ENCODE data around the gene ICAM5.
"Not testable (repeated sequence)": the region's sequence is repeated elsewhere in the genome, so short reads cannot be mapped to it uniquely, and the experiment has no call there.

The ICAM5 gene

DNA sequence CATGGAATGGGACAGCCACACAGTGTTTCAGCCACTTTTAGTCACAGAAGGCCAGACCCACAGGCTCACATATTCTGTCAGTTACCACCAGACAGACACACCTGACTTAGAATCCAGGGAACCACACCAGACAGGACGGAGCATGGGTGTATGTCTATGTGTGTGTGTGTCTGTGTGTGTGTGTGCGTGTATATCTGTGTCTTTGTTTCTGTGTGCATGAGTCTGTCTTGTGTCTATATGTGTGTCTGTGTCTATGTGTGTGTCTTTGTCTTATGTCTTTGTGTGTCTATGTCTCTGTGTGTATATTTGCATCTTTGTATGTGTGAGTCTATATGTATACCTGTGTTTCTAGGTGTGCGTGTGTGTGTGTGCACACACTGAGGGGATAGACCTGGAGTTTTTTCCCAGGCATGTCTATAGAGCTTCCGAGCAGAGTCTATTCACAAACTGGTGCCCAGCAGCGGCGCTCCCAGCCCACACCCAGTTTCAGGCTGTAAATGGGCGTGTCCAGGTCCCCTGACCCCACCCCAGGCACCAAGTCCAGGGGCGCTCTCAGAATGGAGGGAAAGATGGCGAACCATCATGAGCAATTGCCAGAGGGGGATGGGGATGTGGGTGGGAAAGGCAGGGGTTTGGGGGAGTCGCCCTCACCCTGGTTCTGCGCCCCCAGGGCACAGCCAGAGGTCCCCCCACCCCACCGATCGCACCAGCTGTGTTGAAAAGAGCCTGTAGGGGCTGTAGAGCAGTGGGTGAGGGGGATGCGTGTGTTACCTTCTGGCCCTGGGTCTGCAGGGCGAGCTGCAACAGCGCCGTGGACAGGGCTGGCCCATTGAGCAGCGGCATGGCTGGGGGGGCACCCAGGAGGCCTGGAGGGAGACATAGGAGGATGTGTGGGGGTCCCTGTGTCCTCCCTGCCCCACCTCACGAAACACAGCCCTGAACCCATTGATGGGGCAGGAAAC is 32.4 kb downstream of the ICAM5 start:
- DNase-seq: no peak

- DNase-seq: no peak
Observed at GRCh38 chr19:10325732-10326131, 36.0 kb downstream of the ICAM5 start.

DNA sequence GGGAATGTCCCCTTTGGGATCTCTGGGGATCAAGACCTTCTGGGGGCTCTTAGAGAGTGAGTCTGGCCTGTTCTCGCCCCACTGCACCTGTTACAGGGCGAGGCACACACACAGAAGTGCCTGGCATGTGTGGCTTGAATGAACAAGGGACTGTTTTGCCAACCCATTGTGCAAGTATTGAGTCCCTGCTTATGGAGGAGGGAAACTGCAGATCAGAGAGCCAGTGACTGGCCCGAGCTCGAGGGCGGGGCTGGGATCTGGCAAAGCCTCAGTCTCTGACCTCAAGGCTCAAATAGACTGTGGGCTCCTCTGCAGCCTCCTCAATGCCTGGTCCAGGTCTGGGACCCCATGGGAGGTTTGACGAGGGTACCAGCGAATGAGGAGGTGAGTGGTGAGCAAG is 38.0 kb downstream of the ICAM5 start:
- no peak for DNase-seq

DNA sequence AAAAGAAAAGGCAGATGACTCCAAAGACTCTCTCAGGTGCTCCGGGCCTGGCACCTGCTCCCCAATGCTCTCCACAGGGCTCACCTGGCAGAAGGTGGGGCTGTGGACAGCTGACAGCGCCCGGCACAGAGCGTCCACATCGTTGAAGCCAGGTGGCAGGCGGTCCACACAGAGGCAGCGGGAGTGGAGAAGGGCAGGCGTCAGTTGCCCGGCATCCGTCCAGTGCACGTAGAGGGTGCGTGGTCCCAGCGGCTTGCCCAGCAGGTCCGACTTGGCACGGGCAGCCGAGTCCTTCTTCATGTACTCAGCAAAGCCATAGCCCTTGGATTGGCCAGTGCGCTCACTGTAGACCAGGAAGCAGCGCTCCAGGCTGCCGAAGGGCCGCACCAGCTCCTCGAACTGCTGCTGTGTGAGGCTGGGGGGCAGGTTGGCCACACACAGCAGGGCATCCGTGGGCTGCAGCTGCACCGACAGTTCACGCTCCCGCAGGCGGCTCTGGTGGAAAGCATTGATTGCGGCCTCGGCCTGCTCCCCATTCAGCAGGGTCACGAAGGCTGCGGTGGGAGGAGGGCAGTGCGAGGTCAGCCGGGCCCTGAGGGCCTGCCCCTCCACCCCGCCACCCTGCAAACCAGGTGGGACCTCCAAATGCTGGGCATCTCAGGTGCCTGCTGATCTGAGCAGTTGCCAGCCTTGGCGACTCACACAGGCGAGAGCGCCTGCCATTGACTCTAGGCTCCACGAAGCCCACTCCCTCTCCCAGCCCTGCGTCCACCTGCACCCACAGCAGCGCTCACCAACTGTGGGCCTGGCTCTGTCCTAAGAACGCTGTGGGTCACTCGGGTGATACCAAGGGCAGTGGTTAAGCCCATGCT is 39.0 kb downstream of the ICAM5 start:
- no peak for DNase-seq

- DNase-seq: no peak
Observed at GRCh38 chr19:10329555-10329954, 39.8 kb downstream of the ICAM5 start.

DNA sequence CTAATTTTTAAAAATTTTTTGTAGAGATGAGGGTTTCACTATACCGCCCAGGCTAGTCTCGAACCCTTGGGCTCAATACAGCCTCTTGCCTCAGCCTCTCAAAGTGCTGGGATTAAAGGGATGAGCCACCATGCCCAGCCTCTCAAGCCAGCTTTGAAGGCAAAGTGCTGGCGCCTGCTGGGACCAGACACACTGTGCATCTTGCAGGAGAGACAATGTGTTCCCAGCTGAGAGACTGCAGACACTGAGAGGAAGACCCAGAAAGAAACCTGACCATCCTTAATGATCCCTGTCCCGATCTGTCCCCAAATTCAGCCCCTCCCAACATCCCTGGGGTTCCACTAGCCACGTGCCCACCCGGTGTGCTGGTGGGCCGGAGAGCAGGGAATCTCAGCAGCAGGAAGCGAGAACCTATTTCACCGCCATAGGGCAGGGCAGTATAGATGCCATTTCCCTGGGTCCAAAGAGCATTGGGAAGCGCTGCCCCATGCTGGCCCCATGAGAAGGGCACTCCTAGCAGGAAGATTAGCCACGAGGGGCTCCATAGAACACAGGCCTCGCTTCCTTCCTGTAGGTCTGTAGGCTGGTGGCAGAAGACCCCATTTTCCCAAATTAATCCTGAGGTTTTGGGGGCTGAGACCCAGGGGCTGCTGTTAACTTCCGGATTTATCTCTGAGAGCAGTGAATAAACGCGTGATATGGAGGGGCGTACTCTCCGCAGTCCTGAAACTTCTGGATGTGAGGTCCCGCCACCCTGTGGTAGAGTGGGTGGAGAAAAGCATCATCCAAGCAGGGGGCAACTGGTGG is 42.6 kb downstream of the ICAM5 start:
- no peak for DNase-seq

GRCh38 chr19:10332965-10333757 is 43.4 kb downstream of the ICAM5 start, which contains the start of gene RAVER1:
Gene RAVER1 (minus strand): TSS chr19:10333529. CDS start chr19:10333507, 22 bp downstream.
- DNase-seq: peak; percentile 81

DNA sequence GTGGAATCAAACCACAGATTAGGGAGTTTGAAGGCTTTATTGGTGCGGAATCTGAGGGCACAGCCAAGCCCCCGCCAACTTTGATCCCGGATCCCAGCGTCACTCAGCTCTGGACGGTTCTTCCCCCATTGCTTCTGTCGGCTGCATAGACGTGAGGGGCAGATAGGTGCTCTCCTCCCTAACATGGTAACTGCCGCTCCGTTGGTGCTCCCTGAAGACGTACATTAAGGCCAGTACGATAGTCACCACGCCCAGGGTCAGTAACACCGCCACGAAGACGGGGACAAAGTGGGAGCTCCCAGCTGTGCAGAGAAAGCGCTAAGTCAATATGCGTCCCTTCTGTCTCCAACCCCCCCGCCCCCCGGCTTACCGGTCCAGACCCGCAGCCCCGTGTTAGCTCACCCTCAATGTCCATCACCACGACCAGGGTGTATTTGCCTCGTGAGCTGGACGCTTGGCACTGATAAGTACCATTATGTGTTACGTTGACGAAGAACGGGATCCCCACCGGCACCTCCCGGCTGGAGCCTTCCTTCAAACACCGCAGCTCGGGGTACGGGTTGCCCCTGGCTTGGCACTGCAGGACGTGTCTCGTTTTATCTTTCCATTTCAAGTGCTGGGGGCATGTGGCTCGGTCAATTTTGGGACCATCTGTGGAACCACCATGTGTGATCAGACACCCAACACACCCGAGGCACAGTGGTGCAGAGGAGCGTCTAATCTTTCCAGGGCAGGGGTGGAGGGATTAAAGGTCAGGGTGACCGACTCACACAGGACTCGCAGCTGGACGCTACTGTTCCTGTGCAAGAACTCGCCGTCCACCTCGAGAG is 44.2 kb downstream of the ICAM5 start:
- DNase-seq: no peak

DNA sequence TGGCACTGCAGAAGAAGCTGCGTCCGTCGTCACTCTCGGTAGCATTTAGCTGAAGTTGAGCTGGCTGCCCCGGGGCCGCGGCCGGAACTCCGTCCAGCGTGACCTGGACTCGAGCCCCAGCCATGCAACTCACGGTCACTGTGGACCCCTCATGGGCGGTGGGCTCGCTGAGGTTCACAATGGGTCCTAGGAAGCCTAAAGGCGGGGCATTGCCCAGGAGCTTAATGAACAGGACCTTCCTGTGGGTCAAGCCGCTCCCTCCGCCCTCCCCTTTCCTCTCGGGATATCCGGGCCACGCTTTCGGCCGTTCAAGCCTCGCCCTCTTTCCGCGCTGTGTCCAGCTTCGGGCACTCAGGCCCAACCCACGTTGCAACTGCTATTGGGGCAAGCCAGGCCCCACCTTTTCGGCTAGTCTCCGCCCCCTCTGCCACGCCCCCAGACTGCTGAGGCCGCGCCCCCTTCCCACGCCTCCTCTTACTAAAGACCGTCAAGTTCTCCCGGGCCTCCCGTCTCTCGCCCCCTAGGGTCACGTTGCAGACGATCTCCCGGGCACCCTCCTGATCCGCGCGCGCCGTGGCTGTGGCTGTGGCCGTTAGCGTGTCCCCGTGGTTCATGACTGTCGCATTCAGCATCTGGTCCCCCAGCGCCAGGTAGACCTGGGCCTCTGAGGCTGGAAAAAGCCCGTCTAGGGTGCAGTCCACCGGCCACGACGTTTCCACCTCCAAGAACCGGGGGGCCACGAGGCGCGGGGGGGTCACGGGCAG is 45.0 kb downstream of the ICAM5 start:
- no peak for DNase-seq

- no peak for DNase-seq
Observed at GRCh38 chr19:10335352-10335985, 45.7 kb downstream of the ICAM5 start.

DNA sequence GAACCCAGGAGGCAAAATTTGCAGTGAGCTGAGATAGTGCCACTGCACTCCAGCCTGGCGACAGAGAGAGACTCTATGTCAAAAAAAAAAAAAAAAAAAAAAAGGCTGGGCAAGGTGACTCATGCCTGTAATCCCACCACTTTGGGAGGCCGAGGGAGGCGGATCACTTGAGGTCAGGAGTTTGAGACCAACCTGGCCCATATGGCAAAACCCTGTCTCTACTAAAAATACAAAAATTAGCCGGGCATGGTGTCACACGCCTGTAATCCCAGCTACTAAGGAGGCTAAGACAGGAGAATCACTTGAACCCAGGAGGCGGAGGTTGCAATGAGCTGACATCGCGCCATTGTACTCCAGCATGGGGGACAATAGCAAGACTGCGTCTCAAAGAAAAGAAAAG is 47.0 kb downstream of the ICAM5 start:
- not testable (repeated sequence) for DNase-seq

GRCh38 chr19:10338940-10339339 is 49.2 kb downstream of the ICAM5 start:
- no peak for DNase-seq

- DNase-seq: no peak
Observed at GRCh38 chr19:10339380-10339960, 49.7 kb downstream of the ICAM5 start, which contains the start of gene ICAM3. Gene ICAM3 (minus strand): TSS chr19:10339624. CDS start chr19:10339614, 10 bp downstream.

- no peak for DNase-seq
Observed at GRCh38 chr19:10339977-10340376, 50.2 kb downstream of the ICAM5 start.

GRCh38 chr19:10343495-10343894 is 53.7 kb downstream of the ICAM5 start:
- no peak for DNase-seq

DNA sequence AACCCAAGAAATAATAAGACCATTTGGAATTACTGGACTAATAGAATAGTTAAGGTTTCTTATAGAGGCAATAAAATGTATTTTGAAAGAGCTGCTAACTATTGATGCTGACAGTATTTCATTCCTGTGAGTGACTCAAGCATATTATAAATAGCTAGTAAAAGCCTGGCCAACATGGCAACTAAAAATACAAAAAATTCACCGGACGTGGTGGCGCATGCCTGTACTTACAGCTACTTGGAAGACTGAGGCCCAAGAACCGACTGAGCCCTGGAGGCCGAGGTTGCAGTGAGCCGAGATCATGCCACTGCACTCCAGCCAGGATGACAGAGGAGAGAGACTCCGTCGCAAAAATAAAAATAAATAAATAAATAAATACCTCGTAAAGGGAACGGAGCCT is 55.0 kb downstream of the ICAM5 start:
- DNase-seq: no peak
